GM18907 (cell line): ENCODE results near the gene TRIM73.
A peak's percentile ranks its signal among the peaks of the same experiment; 100 is the strongest.
"Not testable (repeated sequence)": the region's sequence is repeated elsewhere in the genome, so short reads cannot be mapped to it uniquely, and the experiment has no call there.

Experiments
- ATAC-seq: cut with Tn5 transposase; IDR thresholded peaks from one replicate; pipeline ENCODE4 v1.9.1; 2021; ENCODE audit warnings: mild to moderate bottlenecking, moderate library complexity; ENCODE audit not compliant: unreplicated experiment

TRIM73 gene

GRCh38 chr7:75415428-75415817 is 20.0 kb downstream of the TRIM73 start:
- ATAC-seq = not testable (repeated sequence)

GRCh38 chr7:75415829-75416373 is 20.5 kb downstream of the TRIM73 start:
- ATAC-seq = not testable (repeated sequence)

- not testable (repeated sequence) for ATAC-seq
Measured at GRCh38 chr7:75416787-75417186, 21.4 kb downstream of the TRIM73 start.

GRCh38 chr7:75418292-75418858 is 22.9 kb downstream of the TRIM73 start:
- not testable (repeated sequence) for ATAC-seq

- ATAC-seq = not testable (repeated sequence)
Measured at GRCh38 chr7:75419210-75419609, 23.8 kb downstream of the TRIM73 start.

GRCh38 chr7:75419693-75420092 is 24.3 kb downstream of the TRIM73 start:
- not testable (repeated sequence) for ATAC-seq

GRCh38 chr7:75420152-75420551 is 24.7 kb downstream of the TRIM73 start:
- not testable (repeated sequence) for ATAC-seq

- ATAC-seq = not testable (repeated sequence)
Measured at GRCh38 chr7:75421798-75422710, 26.6 kb downstream of the TRIM73 start.

GRCh38 chr7:75423481-75423880 is 28.1 kb downstream of the TRIM73 start:
- not testable (repeated sequence) for ATAC-seq

- ATAC-seq = not testable (repeated sequence)
Measured at GRCh38 chr7:75439000-75439399, 43.6 kb downstream of the TRIM73 start.

- ATAC-seq = not testable (repeated sequence)
Measured at GRCh38 chr7:75442101-75442464, 46.7 kb downstream of the TRIM73 start.

- peak; percentile 90 for ATAC-seq
Measured at GRCh38 chr7:75442465-75443111, 47.2 kb downstream of the TRIM73 start.

GRCh38 chr7:75449946-75450345 is 54.5 kb downstream of the TRIM73 start:
- not testable (repeated sequence) for ATAC-seq

GRCh38 chr7:75452494-75452955 is 57.1 kb downstream of the TRIM73 start:
- peak; percentile 88 for ATAC-seq
